CD14-positive monocyte (primary cell): ENCODE data around the gene TMEM109. TPM values are rescaled to one million over a fixed set of nuclear protein-coding genes. Genes with fewer than 3 reads are reported as not detected.

Source experiments
- DNase-seq, 3 donors: peaks; one replicate each; pipeline ENCODE4 v3.0.0-alpha.2; 2011 to 2022
- H2AFZ ChIP-seq: 2 replicates; pipeline ENCODE4 v1.6.0; 2012; ENCODE audit warnings: mild to moderate bottlenecking, low read depth, low read length, inconsistent platforms; ENCODE audit not compliant: insufficient read depth, poor library complexity, severe bottlenecking
- H3K27ac ChIP-seq, 2 donors: 1 replicate in 1 of 2; 2 replicates in 1 of 2; pipeline ENCODE4 v1.5.1; 2012 to 2013; ENCODE audit warnings: low read length in 2 of 2, control low read depth in 1 of 2, inconsistent platforms in 1 of 2, low read depth in 1 of 2, mild to moderate bottlenecking in 1 of 2
- H3K27me3 ChIP-seq, 2 donors: one replicate each; pipeline versions ENCODE4 v1.6.0 to v1.6.1; 2011 to 2013; ENCODE audit warnings: low read length in 2 of 2; ENCODE audit not compliant: control insufficient read depth in 2 of 2, insufficient read depth in 2 of 2
- H3K36me3 ChIP-seq, 2 donors: replicated peaks in 1 of 2; 1 replicate in 1 of 2; 2 replicates in 1 of 2; pipeline versions ENCODE4 v1.5.1 to v1.6.1; 2012 to 2013; ENCODE audit warnings: low read length in 2 of 2, control low read depth in 1 of 2, inconsistent platforms in 1 of 2, mild to moderate bottlenecking in 1 of 2; ENCODE audit not compliant: insufficient read depth in 2 of 2, control insufficient read depth in 1 of 2
- H3K4me1 ChIP-seq, 2 donors: 1 replicate in 1 of 2; 2 replicates in 1 of 2; pipeline versions ENCODE4 v1.5.1 to v1.6.1; 2012 to 2013; ENCODE audit warnings: low read length in 2 of 2, control low read depth in 1 of 2, inconsistent platforms in 1 of 2, mild to moderate bottlenecking in 1 of 2, moderate library complexity in 1 of 2; ENCODE audit not compliant: insufficient read depth in 2 of 2, control insufficient read depth in 1 of 2
- H3K4me2 ChIP-seq: replicated peaks from 2 replicates; pipeline ENCODE3; 2012; ENCODE audit warnings: low read length, moderate library complexity, mild to moderate bottlenecking; ENCODE audit not compliant: poor library complexity, severe bottlenecking; ENCODE audit errors: extremely low read depth
- H3K4me3 ChIP-seq, 3 experiments: fragments of 200-600 bp in 1 of 3; sonication (generic) in 1 of 3; replicated peaks in 1 of 3; 1 replicate in 2 of 3; 2 replicates in 1 of 3; pipeline ENCODE4 v1.5.1; 2011 to 2013; ENCODE audit warnings: low read length in 3 of 3, mild to moderate bottlenecking in 3 of 3, control low read depth in 2 of 3, low read depth in 2 of 3, inconsistent platforms in 1 of 3, moderate library complexity in 1 of 3
- H3K79me2 ChIP-seq: 2 replicates; pipeline ENCODE4 v1.6.0; 2012; ENCODE audit warnings: mild to moderate bottlenecking, control low read depth, inconsistent platforms, low read length, moderate library complexity; ENCODE audit not compliant: insufficient read depth
- H3K9ac ChIP-seq: 2 replicates; pipeline ENCODE4 v1.6.0; 2017; ENCODE audit warnings: low read length, mild to moderate bottlenecking; ENCODE audit not compliant: insufficient read depth, poor library complexity, severe bottlenecking
- H3K9me3 ChIP-seq, 2 donors: replicated peaks in 1 of 2; 1 replicate in 1 of 2; 2 replicates in 1 of 2; pipeline versions ENCODE4 v1.5.1 to v1.6.1; 2012 to 2013; ENCODE audit warnings: low read length in 2 of 2, control low read depth in 1 of 2; ENCODE audit not compliant: control insufficient read depth in 1 of 2, insufficient read depth in 1 of 2
- H4K20me1 ChIP-seq: 2 replicates; pipeline ENCODE4 v1.6.0; 2012; ENCODE audit warnings: mild to moderate bottlenecking, low read length, control low read depth, moderate library complexity; ENCODE audit not compliant: insufficient read depth
- H3K27ac Mint-ChIP-seq, 7 donors: one replicate each; pipeline ENCODE4 v1.8.0; 2020; ENCODE audit warnings: mild to moderate bottlenecking in 7 of 7, mixed read lengths in 7 of 7, moderate library complexity in 6 of 7, inconsistent platforms in 2 of 7
- H3K27me3 Mint-ChIP-seq, 3 donors: one replicate each; pipeline ENCODE4 v1.8.0; 2021 to 2022; ENCODE audit warnings: low read depth in 3 of 3, mild to moderate bottlenecking in 3 of 3, mixed read lengths in 3 of 3, moderate library complexity in 3 of 3, inconsistent platforms in 1 of 3
- H3K36me3 Mint-ChIP-seq, 2 donors: one replicate each; pipeline ENCODE4 v1.8.0; 2020; ENCODE audit warnings: mixed read lengths in 2 of 2, inconsistent platforms in 1 of 2, mild to moderate bottlenecking in 1 of 2
- H3K4me1 Mint-ChIP-seq: one replicate; pipeline ENCODE4 v1.8.0; 2020; ENCODE audit warnings: mild to moderate bottlenecking, mixed read lengths
- H3K4me3 Mint-ChIP-seq, 2 donors: one replicate each; pipeline ENCODE4 v1.8.0; 2020; ENCODE audit warnings: mild to moderate bottlenecking in 2 of 2, mixed read lengths in 2 of 2, moderate library complexity in 1 of 2
- H3K9me3 Mint-ChIP-seq, 7 donors: one replicate each; pipeline ENCODE4 v1.8.0; 2020 to 2022; ENCODE audit warnings: mixed read lengths in 7 of 7, mild to moderate bottlenecking in 6 of 7, moderate library complexity in 6 of 7, inconsistent platforms in 2 of 7
- CTCF ChIP-seq: fragments of 200-600 bp; IDR thresholded peaks from one replicate; pipeline ENCODE4 v1.8.0; 2022; ENCODE audit warnings: antibody characterized with exemption, mild to moderate bottlenecking
- WGBS: methylation state at CpG from one replicate; pipeline ENCODE4 v1.1.5; 2013; ENCODE audit warnings: missing lambda C conversion rate; ENCODE audit not compliant: insufficient coverage; 5-methylcytosine and 5-hydroxymethylcytosine counted together
- intact Hi-C, 2 donors: fragments of 100-400 bp; cut with micrococcal nuclease; formaldehyde crosslinking; loops; one replicate each; pipeline versions ENCODE4 v1.15.0 to v1.15.1; 2023
- polyA plus RNA-seq, 3 donors: library from polyadenylated mRNA; depleted of rRNA in 1 of 3; unstranded in 2 of 3; stranded (reverse) in 1 of 3; fragments of 300-500 nt in 2 of 3; fragments of >200 nt in 1 of 3; fragmentation: Illumina TruSeq in 2 of 3; gene quantifications; 1 replicate in 2 of 3; 2 replicates in 1 of 3; pipeline ENCODE4 v1.2.3, GENCODE V29; 2012 to 2021

TMEM109 gene
- polyA plus RNA-seq, 3 donors, result 22.7 to 112 (median 110) TPM

DNA sequence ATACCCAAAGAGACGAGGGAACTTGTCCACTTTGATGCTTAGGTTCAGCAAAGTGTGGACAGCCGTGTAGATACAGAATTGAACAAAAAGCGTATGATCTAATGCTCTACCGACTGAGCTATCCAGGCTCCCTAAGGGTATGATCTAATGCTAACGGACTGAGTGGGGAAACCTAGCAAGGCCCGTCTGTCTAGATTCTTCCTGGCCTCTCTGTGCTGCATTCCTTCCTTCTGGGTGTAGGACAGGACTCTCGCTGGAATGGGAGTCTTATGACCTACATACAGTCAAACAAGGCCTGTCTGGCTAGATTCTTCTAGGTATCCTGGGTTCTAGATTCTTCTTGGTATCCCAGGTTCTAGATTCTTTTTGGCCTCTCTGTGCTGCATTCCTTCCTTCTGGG lies 46.4 kb downstream of the TMEM109 start:
- H3K36me3 Mint-ChIP-seq, result peaks cover 0 to 10% of the 10 kb centered on the region in 2 donors
- H3K27ac Mint-ChIP-seq, result no peak overlapping the region
- no peak overlapping the region for H2AFZ ChIP-seq
- peak overlapping the region in 1 of 2 donors; percentile 58 for H3K4me3 Mint-ChIP-seq
- H3K27me3 Mint-ChIP-seq, result peaks cover 40 to 56% (median 53%) of the 10 kb centered on the region in 3 donors
- peaks cover 0 to 3% (median 0%) of the 10 kb centered on the region in 7 donors for H3K9me3 Mint-ChIP-seq
- intact Hi-C loops, result no loop called here
- H4K20me1 ChIP-seq, result no peaks in the 10 kb centered on the region
- H3K4me1 ChIP-seq, result peaks cover 10 to 11% of the 10 kb centered on the region in 2 donors
- H3K4me2 ChIP-seq, result no peak overlapping the region
- no peak for TF ChIP-seq CTCF
- H3K9ac ChIP-seq, result no peak overlapping the region
- peaks cover 20% of the 10 kb centered on the region for H3K4me1 Mint-ChIP-seq
- H3K9me3 ChIP-seq, result no peaks in the 10 kb centered on the region
- H3K79me2 ChIP-seq, result no peaks in the 10 kb centered on the region
- DNase-seq, result no peak
- WGBS, result 95% methylated on average over 7 of the region's 7 CpGs
- no peak overlapping the region for H3K27ac ChIP-seq
- H3K36me3 ChIP-seq, result no peaks in the 10 kb centered on the region
- peaks cover 31 to 44% of the 10 kb centered on the region in 2 donors for H3K27me3 ChIP-seq
- no peak overlapping the region for H3K4me3 ChIP-seq

DNA sequence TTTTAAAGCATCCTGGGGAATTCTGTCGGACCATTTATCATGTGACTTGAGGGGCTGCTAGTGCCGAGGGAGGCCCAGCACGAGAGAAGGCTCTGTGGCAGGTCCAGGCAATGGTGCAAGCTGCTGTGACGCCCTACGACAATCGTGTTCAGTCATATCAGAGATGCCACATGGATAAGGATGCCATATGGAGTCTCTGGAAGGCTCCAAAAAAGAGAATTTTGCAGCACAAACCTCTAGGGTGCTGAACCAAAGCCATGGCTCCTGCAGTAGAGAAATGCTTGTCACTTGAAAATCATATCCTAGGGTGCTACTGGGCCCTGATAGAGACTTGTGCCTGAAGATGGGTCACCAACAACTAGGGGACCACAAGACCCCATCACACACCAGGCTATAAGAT lies 50.8 kb downstream of the TMEM109 start:
- 95% methylated on average over 6 of the region's 6 CpGs for WGBS
- Histone ChIP-seq H3K36me3 (no peaks in the 10 kb centered on the region), H3K79me2 (no peaks in the 10 kb centered on the region), H3K9ac (no peak overlapping the region), H3K9me3 (peaks cover 7 to 8% of the 10 kb centered on the region in 2 donors), H3K27me3 (peaks cover 26 to 37% of the 10 kb centered on the region in 2 donors), H3K4me3 (no peak overlapping the region), H3K27ac (no peak overlapping the region), H2AFZ (no peak overlapping the region), H3K4me2 (no peak overlapping the region), H4K20me1 (no peaks in the 10 kb centered on the region), H3K4me1 (peaks cover 0 to 4% of the 10 kb centered on the region in 2 donors)
- Mint-ChIP-seq H3K36me3 (no peaks in the 10 kb centered on the region), H3K4me3 (no peak overlapping the region), H3K4me1 (peaks cover 12% of the 10 kb centered on the region), H3K9me3 (peaks cover 0 to 16% (median 10%) of the 10 kb centered on the region in 7 donors), H3K27ac (no peak overlapping the region), H3K27me3 (peaks cover 26 to 46% (median 36%) of the 10 kb centered on the region in 3 donors)
- no peak for DNase-seq
- TF ChIP-seq CTCF, result no peak
- intact Hi-C loops, result no loop called here
